ENCODE measurements around the gene PKIB. TPM values are rescaled to one million over a fixed set of nuclear protein-coding genes. Genes with fewer than 3 reads are reported as not detected.
"Not testable (repeated sequence)": the region's sequence is repeated elsewhere in the genome, so short reads cannot be mapped to it uniquely, and the experiment has no call there.

PKIB gene
- total and polyA plus RNA-seq, 2 of the 4 experiments (the other 2 are of a cell fraction), result 6.3 to 13.1 TPM

GRCh38 chr6:122748945-122749344, 138.7 kb downstream of the PKIB start:
- H3K56ac ChIP-seq (ENCODE audit: extremely low read depth, insufficient read depth, low read length); ATAC-seq (ENCODE audit: low read depth); H4K20me1 ChIP-seq (ENCODE audit: insufficient read depth, low read length); H2AK5ac ChIP-seq (ENCODE audit: low read depth, low read length); H2AK9ac ChIP-seq (replicated peaks; ENCODE audit: low read depth, low read length, poor library complexity); H2BK120ac ChIP-seq (ENCODE audit: low read depth, low read length); H3K4ac ChIP-seq (ENCODE audit: low read depth, low read length); H3K4me3 ChIP-seq (ENCODE audit: insufficient read depth, low read depth, low read length); H3K18ac ChIP-seq (ENCODE audit: low read depth, low read length); H2BK20ac ChIP-seq (ENCODE audit: low read depth, low read length); POLR2A ChIA-PET (ENCODE audit: unreplicated experiment); H3K79me1 ChIP-seq (ENCODE audit: low read depth in 1 of 2, low read length in 2 of 2); dilution Hi-C loops (cut with HindIII; ENCODE audit: low sequenced_read_pairs, unreplicated experiment); H3K36me3 ChIP-seq (ENCODE audit: control insufficient read depth, insufficient read depth, low read length); H3K4me1 ChIP-seq (ENCODE audit: control insufficient read depth, insufficient read depth, low read length); H2AFZ ChIP-seq (replicated peaks; ENCODE audit: low read length, poor library complexity); H3K14ac ChIP-seq (replicated peaks; ENCODE audit: low read depth, low read length); DNase-seq; in situ Hi-C loops (cut with MboI; ENCODE audit: low sequenced_read_pairs); H3K4me2 ChIP-seq (ENCODE audit: low read depth, low read length); H3K9me3 ChIP-seq (ENCODE audit: control insufficient read depth, insufficient read depth, low read length); H3K23ac ChIP-seq (ENCODE audit: low read depth, low read length); H3K27me3 ChIP-seq (ENCODE audit: control insufficient read depth, insufficient read depth, low read length); H3K27ac ChIP-seq (ENCODE audit: insufficient read depth, low read length); H3K9ac ChIP-seq (ENCODE audit: low read depth, low read length); H4K8ac ChIP-seq (ENCODE audit: low read depth in 2 of 2, low read length in 2 of 2); BruUV-seq (replicated peaks); H2BK5ac ChIP-seq (ENCODE audit: low read depth, low read length, poor library complexity, severe bottlenecking); H3K9me1 ChIP-seq (ENCODE audit: insufficient read depth, low read length); H2BK15ac ChIP-seq (ENCODE audit: low read depth, low read length); H4K5ac ChIP-seq (ENCODE audit: low read depth, low read length); H4K91ac ChIP-seq (ENCODE audit: insufficient read depth, low read depth, low read length); intact Hi-C loops (cut with micrococcal nuclease): not testable (repeated sequence)
- no CpG with 5 or more reads among the region's 5 CpGs for whole genome bisulfite sequencing, 2 experiments (ENCODE audit: extremely low coverage in 2 of 2, insufficient read length in 1 of 2)
- CTCF ChIA-PET, result interaction anchor here (1.0 kb wide), 1 partner anchor 17 kb away, joined by 5 read pairs; no protein-coding TSS in a partner anchor

All from IMR-90 (cell line).